Measurements from ENCODE around the gene HOXA5.

Gene HOXA5

GRCh38 chr7:27110186-27111031, 33.1 kb downstream of the HOXA5 start:
- no peak for TF ChIP-seq CTCF (IDR thresholded peaks at IDR 0.05; ENCODE audit: low read depth, low read length)
- DNase-seq (ENCODE audit: low read depth in 2 of 2): peak in 1 of 2 donors; percentile 64
- no peak overlapping the region for H3K4me3 ChIP-seq (replicated peaks in 1 of 2; ENCODE audit: low read depth in 2 of 2, low read length in 2 of 2)

GRCh38 chr7:27109466-27110185, 33.9 kb downstream of the HOXA5 start:
- no peak for DNase-seq (ENCODE audit: low read depth in 2 of 2)
- no peak for TF ChIP-seq CTCF (IDR thresholded peaks at IDR 0.05; ENCODE audit: low read depth, low read length)
- no peak overlapping the region for H3K4me3 ChIP-seq (replicated peaks in 1 of 2; ENCODE audit: low read depth in 2 of 2, low read length in 2 of 2)

GRCh38 chr7:27108390-27109127, 34.9 kb downstream of the HOXA5 start:
- TF ChIP-seq CTCF (IDR thresholded peaks at IDR 0.05; ENCODE audit: low read depth, low read length): no peak
- DNase-seq (ENCODE audit: low read depth in 2 of 2): no peak
- no peak overlapping the region for H3K4me3 ChIP-seq (replicated peaks in 1 of 2; ENCODE audit: low read depth in 2 of 2, low read length in 2 of 2)

- no peak for DNase-seq (ENCODE audit: low read depth in 2 of 2)
- TF ChIP-seq CTCF (IDR thresholded peaks at IDR 0.05; ENCODE audit: low read depth, low read length): no peak
- no peak overlapping the region for H3K4me3 ChIP-seq (replicated peaks in 1 of 2; ENCODE audit: low read depth in 2 of 2, low read length in 2 of 2)
These were observed 35.8 kb downstream of the HOXA5 start for GRCh38 chr7:27107391-27108381.

- TF ChIP-seq CTCF (IDR thresholded peaks at IDR 0.05; ENCODE audit: low read depth, low read length): no peak
- H3K4me3 ChIP-seq (replicated peaks in 1 of 2; ENCODE audit: low read depth in 2 of 2, low read length in 2 of 2): no peak overlapping the region
- no peak for DNase-seq (ENCODE audit: low read depth in 2 of 2)
These were observed 36.6 kb downstream of the HOXA5 start for GRCh38 chr7:27106901-27107240.

Data from cardiac fibroblast (primary cell).